NCI-H82 (cell line): ENCODE data around the gene COQ10A.
"Not testable (repeated sequence)": the region's sequence is repeated elsewhere in the genome, so short reads cannot be mapped to it uniquely, and the experiment has no call there.

ENCODE experiments used
- DNase-seq: peaks from one replicate; lab custom pipeline; 2025; lab: John Stamatoyannopoulos, UW

Gene COQ10A

DNA sequence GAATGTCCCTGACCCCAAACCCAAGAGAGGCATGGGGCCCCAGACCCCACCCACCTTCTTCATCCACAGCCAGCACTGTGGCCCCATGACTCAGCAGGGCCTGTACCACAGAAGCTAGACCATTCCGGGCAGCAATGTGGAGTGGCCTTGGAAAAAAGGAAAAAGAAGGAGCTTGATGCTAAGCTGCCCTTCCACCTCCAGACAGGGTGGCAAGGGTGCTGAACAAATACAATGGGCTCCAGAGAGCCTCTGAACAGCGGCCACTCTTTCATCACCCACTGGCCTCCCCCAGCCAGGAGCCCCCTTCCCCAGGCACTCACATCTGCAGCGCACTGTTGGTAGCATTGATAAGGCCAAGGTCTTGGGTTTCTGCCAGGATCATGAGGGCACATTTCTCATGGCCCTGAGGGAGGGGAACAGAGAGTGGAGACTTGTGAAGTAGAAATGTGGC is 23.0 kb upstream of the COQ10A start:
- DNase-seq, result no peak

DNA sequence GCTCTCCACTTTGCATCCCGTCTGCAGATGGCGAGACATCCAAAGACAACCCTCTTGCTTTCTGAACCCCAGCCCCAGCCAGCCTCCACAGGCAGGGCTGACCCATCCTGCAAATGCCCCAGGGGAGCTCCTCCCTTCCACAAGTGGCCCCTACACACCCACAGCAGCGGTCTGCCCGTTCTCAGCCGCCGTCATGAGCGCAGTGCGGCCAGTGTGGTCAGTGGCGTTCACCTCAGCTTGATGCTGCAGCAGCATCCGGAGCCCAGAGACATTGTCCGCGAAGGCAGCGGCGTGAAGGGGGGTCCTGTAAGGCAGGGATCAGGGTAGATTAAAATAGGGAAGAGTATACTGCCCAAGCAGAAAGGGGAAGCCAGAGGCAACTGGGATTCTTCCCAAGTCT is 22.2 kb upstream of the COQ10A start:
- DNase-seq, result no peak

DNA sequence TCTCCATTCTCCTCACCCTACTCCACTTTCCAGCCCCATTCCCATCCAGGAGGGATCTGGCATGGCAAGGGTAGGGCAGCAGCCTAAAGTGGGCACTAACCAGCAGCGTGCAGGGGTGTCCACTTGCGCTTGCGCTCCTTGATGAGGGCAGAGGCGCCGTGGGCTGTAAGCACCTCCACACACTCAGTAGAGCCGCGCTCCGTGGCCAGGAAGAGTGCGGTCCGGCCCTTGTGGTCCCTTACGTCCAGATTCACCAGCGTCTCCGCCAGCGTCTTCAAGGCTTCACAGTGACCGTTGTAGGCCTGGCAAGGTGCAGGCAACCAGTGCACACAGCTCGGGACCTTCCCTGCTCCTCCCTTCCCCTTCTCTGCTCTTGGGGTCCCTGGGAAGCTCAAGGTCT is 18.8 kb upstream of the COQ10A start:
- no peak for DNase-seq

DNA sequence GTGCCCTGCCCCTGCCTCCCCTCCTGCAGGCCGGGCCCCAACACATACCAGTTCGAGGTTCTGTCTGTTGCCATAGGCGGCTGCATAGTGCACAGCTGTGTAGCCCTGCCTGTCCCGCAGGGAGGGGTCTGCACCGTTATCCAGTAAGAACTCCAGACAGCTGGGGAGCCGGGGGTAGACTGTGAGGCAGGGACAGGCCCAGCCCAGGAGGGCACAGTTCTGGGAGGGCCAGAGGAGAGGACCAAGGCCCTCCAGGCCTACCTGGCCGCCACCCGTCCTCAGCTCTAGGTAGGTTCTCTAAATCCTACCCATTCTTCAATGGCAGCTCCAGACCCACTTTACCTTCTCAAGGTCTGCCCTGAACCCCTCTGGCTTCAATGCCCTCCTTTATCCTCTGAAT is 18.0 kb upstream of the COQ10A start:
- DNase-seq, result no peak

- no peak for DNase-seq
Observed at GRCh38 chr12:56252649-56253048, 14.1 kb upstream of the COQ10A start.

GRCh38 chr12:56253091-56253490 is 13.7 kb upstream of the COQ10A start:
- no peak for DNase-seq

DNA sequence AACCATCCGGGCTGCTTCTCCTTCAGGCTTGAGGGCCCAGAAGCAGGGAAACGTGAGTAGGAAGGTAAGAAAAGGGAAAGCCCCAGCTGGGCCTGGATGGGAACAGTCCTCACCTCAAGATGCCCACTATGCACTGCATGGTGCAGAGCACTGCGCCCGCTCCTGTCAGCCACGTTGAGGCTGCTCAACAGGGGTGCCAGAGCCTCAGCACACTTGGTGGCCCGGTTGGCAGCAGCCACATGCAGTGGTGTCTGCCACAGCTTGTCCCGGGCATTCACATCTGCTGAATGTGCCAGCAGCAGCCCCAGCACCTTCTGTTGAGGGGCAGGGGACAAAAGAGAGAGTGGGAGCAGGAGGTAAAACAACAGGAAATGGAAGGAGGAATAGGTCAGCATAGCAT is 11.1 kb upstream of the COQ10A start:
- no peak for DNase-seq

GRCh38 chr12:56256326-56256960 is 10.3 kb upstream of the COQ10A start:
- no peak for DNase-seq

- no peak for DNase-seq
Observed at GRCh38 chr12:56257071-56257470, 9.7 kb upstream of the COQ10A start.

DNA sequence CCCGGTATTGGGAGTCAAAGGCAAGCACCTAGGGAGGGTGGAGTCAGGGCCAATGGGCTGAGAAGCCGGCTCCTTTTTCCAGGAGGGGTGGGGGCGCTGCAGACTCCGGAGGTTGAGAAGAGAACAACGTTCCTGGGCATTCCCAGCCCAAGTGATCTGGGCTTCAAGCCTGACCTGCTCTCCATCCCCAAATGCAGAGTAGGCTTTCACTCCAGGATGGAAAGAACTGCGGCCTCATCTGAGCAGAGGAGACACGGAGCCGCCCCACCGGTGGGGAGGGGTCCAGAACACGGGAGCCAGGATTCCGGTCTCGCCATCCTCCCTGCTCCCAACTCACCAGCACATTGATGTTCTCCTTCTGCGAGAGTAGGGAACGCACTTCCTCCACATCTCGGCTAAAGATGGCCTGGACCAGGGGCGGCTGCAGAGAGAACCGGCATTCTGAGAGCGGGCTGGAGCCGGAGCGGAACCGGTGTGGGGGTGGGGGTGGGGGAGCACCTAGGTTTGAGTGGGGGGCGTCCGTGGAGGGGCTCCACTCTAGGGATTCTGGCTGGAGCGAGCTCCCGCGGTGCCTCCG is 9.2 kb upstream of the COQ10A start:
- DNase-seq, result peak; percentile 74

- DNase-seq, result peak; percentile 85
Observed at GRCh38 chr12:56258068-56258819, 8.5 kb upstream of the COQ10A start, which contains the start of gene ANKRD52. TSS of gene ANKRD52 (minus strand) at chr12:56258384. CDS start at chr12:56258269, 115 bp downstream.

GRCh38 chr12:56258820-56259183 is 7.9 kb upstream of the COQ10A start:
- no peak for DNase-seq

DNA sequence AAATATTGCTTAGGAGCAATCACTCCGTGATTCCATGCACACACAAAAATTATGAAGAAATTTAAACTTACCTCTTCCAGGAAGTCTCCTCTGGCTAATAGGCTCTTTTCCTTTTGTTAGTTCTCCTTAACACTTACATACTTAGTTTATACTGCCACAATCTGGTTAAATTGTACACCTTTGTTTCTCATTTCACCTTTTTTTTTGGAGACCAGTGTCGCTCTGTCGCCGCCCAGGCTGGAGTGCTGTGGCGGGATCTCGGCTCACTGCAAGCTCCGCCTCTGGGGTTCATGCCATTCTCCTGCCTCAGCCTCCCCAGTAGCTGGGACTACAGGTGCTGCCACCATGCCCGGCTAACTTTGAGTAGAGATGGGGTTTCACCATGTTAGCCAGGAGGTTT is 6.4 kb upstream of the COQ10A start:
- DNase-seq, result no peak

DNA sequence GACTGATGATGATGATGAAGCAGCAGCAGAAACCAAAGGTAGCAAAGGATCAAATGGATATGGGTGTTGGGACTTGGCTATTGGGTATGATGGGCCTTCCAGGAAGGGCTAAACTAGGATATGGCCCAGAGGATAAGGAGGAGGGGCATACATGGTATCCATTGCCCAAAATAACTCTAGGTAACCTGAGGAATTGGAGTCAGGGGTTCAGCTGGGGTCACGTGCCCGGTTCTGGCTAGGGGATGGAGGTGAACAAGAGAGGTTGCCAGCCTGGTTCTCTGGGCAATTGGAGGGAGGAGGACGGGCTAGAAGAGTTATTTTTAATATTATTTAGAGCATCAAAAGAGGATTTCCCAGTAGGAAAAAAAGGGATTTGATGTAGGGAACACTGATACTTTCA is 5.8 kb upstream of the COQ10A start:
- no peak for DNase-seq

- DNase-seq, result peak; percentile 31
Observed at GRCh38 chr12:56261503-56262232, 5.1 kb upstream of the COQ10A start.

- DNase-seq, result not testable (repeated sequence)
Observed at GRCh38 chr12:56262955-56263354, 3.8 kb upstream of the COQ10A start.

- not testable (repeated sequence) for DNase-seq
Observed at GRCh38 chr12:56266068-56266692, 562 bp upstream of the COQ10A start.

DNA sequence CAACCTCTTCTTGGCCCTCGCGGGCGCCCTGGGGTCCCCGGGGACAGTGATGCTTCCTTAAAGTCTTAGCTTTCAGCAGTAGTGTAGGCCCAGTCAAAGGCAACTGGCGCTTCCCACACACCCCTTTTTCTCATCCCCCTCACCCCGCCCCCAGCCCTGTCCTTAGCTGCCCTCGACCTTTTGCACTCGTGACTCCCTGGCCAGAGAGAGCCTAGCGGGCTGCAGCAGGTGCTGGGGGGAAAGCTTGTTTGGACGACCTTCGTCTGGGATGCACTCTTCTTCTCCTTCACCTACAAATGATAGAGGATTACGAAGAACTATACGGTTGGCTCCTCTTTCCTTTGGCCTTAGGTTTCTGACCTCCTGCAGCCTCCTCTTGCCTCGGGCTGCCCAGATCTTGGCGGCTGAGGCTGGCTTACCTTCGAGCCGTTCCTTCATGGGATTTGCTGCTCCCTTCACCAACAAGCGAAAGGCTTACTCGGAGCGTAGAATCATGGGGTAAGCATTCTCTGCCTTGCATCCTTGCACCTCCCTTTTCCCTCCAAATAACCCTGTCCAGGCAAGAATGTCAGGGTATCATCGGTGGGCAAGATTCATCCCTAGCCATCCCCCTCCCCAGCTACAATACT is 815 bp downstream of the COQ10A start:
- DNase-seq, result peak; percentile 55

GRCh38 chr12:56271031-56271430 is 4.3 kb downstream of the COQ10A start:
- DNase-seq, result peak; percentile 62

GRCh38 chr12:56272468-56272867 is 5.7 kb downstream of the COQ10A start:
- not testable (repeated sequence) for DNase-seq

- no peak for DNase-seq
Observed at GRCh38 chr12:56274299-56274698, 7.6 kb downstream of the COQ10A start.

GRCh38 chr12:56278905-56279304 is 12.2 kb downstream of the COQ10A start:
- DNase-seq, result peak; percentile 95
